Hepatocyte (in vitro differentiated cells): Measurements from ENCODE around the gene NPC1. TPM values are rescaled to one million over a fixed set of nuclear protein-coding genes. Genes with fewer than 3 reads are reported as not detected.

ENCODE experiments used
- DNase-seq: peaks from one replicate; pipeline ENCODE4 v3.0.0-alpha.2; 2016; ENCODE audit warnings: low spot score
- H2AFZ ChIP-seq: fragments of 200-600 bp; sonication (generic); 2 replicates; pipeline ENCODE4 v1.6.0; 2016; ENCODE audit warnings: antibody characterized with exemption, mild to moderate bottlenecking
- H3K27ac ChIP-seq: fragments of 200-600 bp; sonication (generic); 2 replicates; pipeline ENCODE4 v1.5.1; 2016; ENCODE audit warnings: mild to moderate bottlenecking
- H3K27me3 ChIP-seq: fragments of 200-600 bp; sonication (generic); 2 replicates; pipeline ENCODE4 v1.6.1; 2016
- H3K36me3 ChIP-seq: fragments of 200-600 bp; sonication (generic); replicated peaks from 2 replicates; pipeline ENCODE4 v1.5.1; 2016; ENCODE audit warnings: low read depth; ENCODE audit not compliant: insufficient read depth
- H3K4me1 ChIP-seq: fragments of 200-600 bp; sonication (generic); 2 replicates; pipeline ENCODE4 v1.5.1; 2016; ENCODE audit warnings: mild to moderate bottlenecking, moderate library complexity; ENCODE audit not compliant: insufficient read depth
- H3K4me2 ChIP-seq: fragments of 200-600 bp; sonication (generic); 2 replicates; pipeline ENCODE4 v1.6.0; 2016
- H3K4me3 ChIP-seq: fragments of 200-600 bp; sonication (generic); 2 replicates; pipeline ENCODE4 v1.5.1; 2016; ENCODE audit warnings: mild to moderate bottlenecking
- H3K79me2 ChIP-seq: fragments of 200-600 bp; sonication (generic); 2 replicates; pipeline ENCODE4 v1.6.0; 2017; ENCODE audit warnings: mild to moderate bottlenecking
- H3K9me2 ChIP-seq: fragments of 200-600 bp; sonication (generic); replicated peaks from 2 replicates; pipeline ENCODE4 v1.6.0; 2017; ENCODE audit warnings: mild to moderate bottlenecking; ENCODE audit not compliant: insufficient read depth
- H3K9me3 ChIP-seq: fragments of 200-600 bp; sonication (generic); 2 replicates; pipeline ENCODE4 v1.5.1; 2016; ENCODE audit warnings: low read depth, mild to moderate bottlenecking
- H4K20me1 ChIP-seq: fragments of 200-600 bp; sonication (generic); 2 replicates; pipeline ENCODE4 v1.6.0; 2016; ENCODE audit warnings: mild to moderate bottlenecking; ENCODE audit not compliant: insufficient read depth, poor library complexity, severe bottlenecking
- EZH2 ChIP-seq: fragments of 200-600 bp; sonication (generic); IDR thresholded peaks from 2 replicates; pipeline ENCODE4 v1.6.1; 2016; ENCODE audit warnings: antibody characterized with exemption, mild to moderate bottlenecking, borderline replicate concordance
- EZH2phosphoT487 ChIP-seq: fragments of 200-600 bp; sonication (generic); IDR thresholded peaks from one replicate; pipeline ENCODE4 v1.6.1; 2018; ENCODE audit warnings: antibody characterized with exemption, mild to moderate bottlenecking, low read depth, moderate library complexity; ENCODE audit not compliant: unreplicated experiment, severe bottlenecking
- WGBS: methylation state at CpG from one replicate; pipeline ENCODE4 v1.1.6; 2016; ENCODE audit warnings: low lambda C conversion rate; ENCODE audit errors: missing lambda C conversion rate; 5-methylcytosine and 5-hydroxymethylcytosine counted together
- polyA plus RNA-seq: library from polyadenylated mRNA; unstranded; fragments of >200 nt; fragmentation: Nextera tagmentation; extraction: Ambion mirVana; gene quantifications from 2 replicates; pipeline ENCODE4 v1.2.1, GENCODE V29; 2016
- total RNA-seq: library from RNA; depleted of rRNA; stranded (reverse); fragments of >200 nt; gene quantifications from 2 replicates; pipeline ENCODE4 v1.2.3, GENCODE V29; 2014
- TF ChIP-seq, protein P1 (sequence below): fragments of 200-600 bp; sonication (generic); IDR thresholded peaks from 2 replicates; pipeline ENCODE4 v1.5.1; 2016; ENCODE audit warnings: antibody characterized with exemption, mild to moderate bottlenecking; ENCODE audit not compliant: poor library complexity

Gene NPC1
- total and polyA plus RNA-seq, 2 experiments from 2014 or later = 54.0 to 77.2 TPM

DNA sequence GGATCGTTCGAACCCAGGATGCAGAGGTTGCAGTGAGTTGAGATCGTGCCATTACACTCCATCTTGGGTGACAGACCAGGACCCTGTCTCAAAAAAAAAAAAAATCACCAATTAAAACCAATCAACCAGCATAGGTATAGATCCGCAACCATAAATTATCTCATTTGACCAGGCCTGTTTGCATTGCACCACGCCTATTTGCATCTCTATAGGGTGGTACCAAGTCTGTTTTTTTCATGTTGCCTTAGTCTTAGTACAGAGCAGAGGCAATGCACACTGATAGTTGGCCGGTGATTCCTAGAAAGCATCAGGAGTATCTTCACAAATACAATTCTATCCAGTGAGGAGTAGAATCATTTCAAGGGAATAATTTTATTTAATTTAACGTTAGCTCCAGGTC lies 9.3 kb upstream of the NPC1 start:
- Histone ChIP-seq H3K4me3 (no peak overlapping the region), H3K9me2 (no peaks in the 10 kb centered on the region), H3K36me3 (no peaks in the 10 kb centered on the region), H3K4me1 (no peaks in the 10 kb centered on the region), H3K79me2 (no peaks in the 10 kb centered on the region), H4K20me1 (no peaks in the 10 kb centered on the region), H3K9me3 (no peaks in the 10 kb centered on the region), H3K27me3 (no peaks in the 10 kb centered on the region), H3K27ac (no peak overlapping the region), H3K4me2 (no peak overlapping the region), H2AFZ (no peak overlapping the region)
- no peak for TF ChIP-seq EZH2
- no peak for TF ChIP-seq EZH2phosphoT487
- TF ChIP-seq, protein P1, sequence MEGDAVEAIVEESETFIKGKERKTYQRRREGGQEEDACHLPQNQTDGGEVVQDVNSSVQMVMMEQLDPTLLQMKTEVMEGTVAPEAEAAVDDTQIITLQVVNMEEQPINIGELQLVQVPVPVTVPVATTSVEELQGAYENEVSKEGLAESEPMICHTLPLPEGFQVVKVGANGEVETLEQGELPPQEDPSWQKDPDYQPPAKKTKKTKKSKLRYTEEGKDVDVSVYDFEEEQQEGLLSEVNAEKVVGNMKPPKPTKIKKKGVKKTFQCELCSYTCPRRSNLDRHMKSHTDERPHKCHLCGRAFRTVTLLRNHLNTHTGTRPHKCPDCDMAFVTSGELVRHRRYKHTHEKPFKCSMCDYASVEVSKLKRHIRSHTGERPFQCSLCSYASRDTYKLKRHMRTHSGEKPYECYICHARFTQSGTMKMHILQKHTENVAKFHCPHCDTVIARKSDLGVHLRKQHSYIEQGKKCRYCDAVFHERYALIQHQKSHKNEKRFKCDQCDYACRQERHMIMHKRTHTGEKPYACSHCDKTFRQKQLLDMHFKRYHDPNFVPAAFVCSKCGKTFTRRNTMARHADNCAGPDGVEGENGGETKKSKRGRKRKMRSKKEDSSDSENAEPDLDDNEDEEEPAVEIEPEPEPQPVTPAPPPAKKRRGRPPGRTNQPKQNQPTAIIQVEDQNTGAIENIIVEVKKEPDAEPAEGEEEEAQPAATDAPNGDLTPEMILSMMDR = no peak
- 93% methylated on average over 7 of the region's 7 CpGs for WGBS
- DNase-seq = no peak

DNA sequence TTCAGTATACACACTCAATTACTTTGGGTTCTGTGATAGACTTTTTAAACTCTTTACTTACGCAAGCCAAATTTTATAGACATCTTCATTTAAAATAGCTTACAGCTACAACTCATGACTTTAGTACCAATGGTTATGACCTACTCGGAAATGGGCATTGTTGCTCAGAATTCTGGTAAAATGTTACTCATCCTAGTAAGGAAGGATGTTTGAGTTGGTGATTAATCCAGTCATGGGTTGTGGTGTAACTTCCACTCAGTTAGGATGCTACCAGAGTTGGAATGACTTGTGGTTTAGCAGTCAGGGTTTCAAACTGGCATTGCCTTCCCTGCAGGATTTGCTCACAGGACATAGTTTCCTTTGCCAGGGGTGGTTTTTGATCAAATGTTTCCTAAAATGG lies 7.4 kb upstream of the NPC1 start:
- Histone ChIP-seq H3K4me1 (no peaks in the 10 kb centered on the region), H3K4me3 (no peak overlapping the region), H3K27me3 (no peaks in the 10 kb centered on the region), H2AFZ (no peak overlapping the region), H3K79me2 (no peaks in the 10 kb centered on the region), H3K9me2 (no peaks in the 10 kb centered on the region), H3K27ac (no peak overlapping the region), H3K4me2 (no peak overlapping the region), H4K20me1 (no peaks in the 10 kb centered on the region), H3K36me3 (no peaks in the 10 kb centered on the region), H3K9me3 (no peaks in the 10 kb centered on the region)
- no peak for DNase-seq
- TF ChIP-seq EZH2phosphoT487 (no peak), EZH2 (no peak)
- TF ChIP-seq, protein P1 = no peak
- 96% methylated on average over 2 of the region's 2 CpGs for WGBS

DNA sequence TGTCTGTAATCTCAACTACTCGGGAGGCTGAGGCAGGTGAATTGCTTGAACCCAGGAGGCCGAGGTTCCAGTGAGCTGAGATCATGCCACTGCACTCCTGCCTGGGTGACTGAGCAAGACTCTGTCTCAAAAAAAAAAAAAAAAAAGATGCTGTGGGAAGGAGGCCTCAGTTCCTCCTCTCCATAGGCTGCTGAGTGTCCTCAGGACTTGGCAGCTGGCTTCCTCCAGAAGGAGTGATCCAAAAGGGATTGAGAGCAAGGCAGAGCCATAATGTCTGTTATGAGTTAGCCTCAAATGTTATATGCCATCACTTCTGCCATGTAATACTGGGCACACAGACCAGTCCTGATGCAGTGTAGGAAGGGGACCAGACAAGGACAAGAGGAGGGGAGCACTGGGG lies 6.6 kb upstream of the NPC1 start:
- Histone ChIP-seq H3K79me2 (no peaks in the 10 kb centered on the region), H3K4me1 (no peaks in the 10 kb centered on the region), H2AFZ (no peak overlapping the region), H3K4me3 (no peak overlapping the region), H4K20me1 (no peaks in the 10 kb centered on the region), H3K27me3 (no peaks in the 10 kb centered on the region), H3K9me2 (no peaks in the 10 kb centered on the region), H3K4me2 (no peak overlapping the region), H3K36me3 (no peaks in the 10 kb centered on the region), H3K9me3 (no peaks in the 10 kb centered on the region), H3K27ac (no peak overlapping the region)
- no peak for TF ChIP-seq EZH2phosphoT487
- TF ChIP-seq, protein P1 = no peak
- TF ChIP-seq EZH2 = no peak
- 100% methylated on average over 2 of the region's 2 CpGs for WGBS
- no peak for DNase-seq

DNA sequence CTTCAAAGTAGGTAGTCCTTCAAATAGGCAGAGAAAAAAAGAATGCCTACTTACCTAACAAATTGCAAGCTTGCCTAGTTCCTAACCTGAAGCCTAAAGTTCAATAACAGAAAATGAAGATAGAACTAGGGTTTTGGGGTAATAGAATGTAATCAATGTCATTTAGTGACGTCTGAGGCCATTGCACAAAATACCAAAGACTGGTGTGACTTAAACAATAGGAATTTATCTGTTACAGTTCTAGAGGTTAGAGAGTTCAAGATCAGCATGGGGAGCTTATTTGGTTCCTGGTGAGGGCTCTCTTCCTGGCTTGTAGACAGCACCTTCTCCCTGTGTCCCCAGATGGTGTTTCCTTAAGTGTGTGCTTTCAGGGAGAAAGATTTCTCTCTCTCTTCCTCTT lies 4.7 kb upstream of the NPC1 start:
- Histone ChIP-seq H3K27ac (no peak overlapping the region), H3K9me3 (no peaks in the 10 kb centered on the region), H3K9me2 (no peaks in the 10 kb centered on the region), H3K4me1 (no peaks in the 10 kb centered on the region), H3K4me2 (no peak overlapping the region), H4K20me1 (no peaks in the 10 kb centered on the region), H3K27me3 (no peaks in the 10 kb centered on the region), H3K4me3 (no peak overlapping the region), H3K79me2 (peaks cover under 1% of the 10 kb centered on the region), H2AFZ (no peak overlapping the region), H3K36me3 (no peaks in the 10 kb centered on the region)
- WGBS = 32% methylated on average over 1 of the region's 1 CpG
- no peak for DNase-seq
- TF ChIP-seq EZH2phosphoT487 = no peak
- TF ChIP-seq, protein P1 = no peak
- no peak for TF ChIP-seq EZH2
